HG03432 (cell line): ENCODE measurements around the gene TDRD7.

Experiments
- ATAC-seq: cut with Tn5 transposase; IDR thresholded peaks from one replicate; pipeline ENCODE4 v1.9.1; 2021; ENCODE audit warnings: mild to moderate bottlenecking, moderate library complexity; ENCODE audit not compliant: unreplicated experiment

The TDRD7 gene

DNA sequence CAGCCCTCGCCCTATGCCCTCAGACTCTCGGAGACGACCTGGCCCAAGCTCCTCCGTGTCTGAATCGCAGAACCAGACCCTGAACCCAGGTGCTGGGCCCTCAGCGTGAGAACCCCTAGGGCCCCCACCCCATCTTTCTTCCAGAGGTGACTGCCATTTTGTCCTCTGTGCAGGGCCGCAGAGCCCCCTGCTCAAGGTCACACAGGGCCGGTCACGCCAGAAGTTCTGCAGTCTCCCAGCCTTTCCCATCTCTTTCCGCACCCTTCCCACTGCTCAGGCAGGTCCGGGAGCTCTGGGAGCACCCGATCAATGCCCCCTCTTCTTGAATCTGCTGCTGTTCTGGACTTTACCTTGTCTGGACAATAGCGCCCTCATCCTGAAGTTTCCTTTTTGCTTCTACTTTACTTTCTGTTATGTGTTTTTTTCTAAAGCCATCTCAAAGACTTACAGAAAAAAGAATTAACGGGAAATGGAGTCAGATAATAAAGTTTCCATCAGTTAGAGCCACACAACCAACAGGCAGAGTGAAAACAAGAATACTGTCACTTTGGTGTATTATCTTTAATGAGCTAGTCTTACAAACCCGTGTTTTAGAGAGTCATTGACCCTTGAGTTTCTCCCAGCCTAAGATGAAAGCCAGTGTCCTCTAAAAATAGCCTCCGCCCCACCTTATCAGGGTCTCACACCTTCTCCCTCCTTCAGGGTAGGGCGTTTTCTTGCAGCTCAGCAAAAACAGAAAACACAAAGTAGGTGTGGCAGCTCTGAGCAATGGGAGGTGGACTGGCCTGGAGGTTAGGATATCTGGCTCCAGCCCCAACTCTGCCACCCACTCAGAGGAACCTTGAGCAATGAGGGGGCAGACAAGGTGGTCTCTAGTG, 91.3 kb downstream of the TDRD7 start:
- ATAC-seq = no peak

DNA sequence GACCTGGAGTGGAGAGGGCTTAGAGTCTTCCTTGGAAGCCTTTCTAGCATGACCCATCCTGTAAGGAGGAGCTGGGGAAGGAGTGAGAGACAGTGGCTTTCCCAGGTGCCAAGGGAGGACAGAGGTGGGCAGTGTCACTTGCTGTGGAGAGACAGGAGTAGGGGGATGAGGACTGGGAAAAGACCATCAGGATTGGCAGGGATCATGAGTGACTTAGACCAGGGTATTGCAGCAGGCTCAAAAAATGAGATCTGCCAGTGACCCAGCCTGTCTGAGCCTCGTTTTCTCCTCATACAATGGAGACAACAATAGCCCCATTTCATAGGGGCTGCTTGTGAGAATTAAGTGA, 91.9 kb downstream of the TDRD7 start:
- ATAC-seq = no peak

DNA sequence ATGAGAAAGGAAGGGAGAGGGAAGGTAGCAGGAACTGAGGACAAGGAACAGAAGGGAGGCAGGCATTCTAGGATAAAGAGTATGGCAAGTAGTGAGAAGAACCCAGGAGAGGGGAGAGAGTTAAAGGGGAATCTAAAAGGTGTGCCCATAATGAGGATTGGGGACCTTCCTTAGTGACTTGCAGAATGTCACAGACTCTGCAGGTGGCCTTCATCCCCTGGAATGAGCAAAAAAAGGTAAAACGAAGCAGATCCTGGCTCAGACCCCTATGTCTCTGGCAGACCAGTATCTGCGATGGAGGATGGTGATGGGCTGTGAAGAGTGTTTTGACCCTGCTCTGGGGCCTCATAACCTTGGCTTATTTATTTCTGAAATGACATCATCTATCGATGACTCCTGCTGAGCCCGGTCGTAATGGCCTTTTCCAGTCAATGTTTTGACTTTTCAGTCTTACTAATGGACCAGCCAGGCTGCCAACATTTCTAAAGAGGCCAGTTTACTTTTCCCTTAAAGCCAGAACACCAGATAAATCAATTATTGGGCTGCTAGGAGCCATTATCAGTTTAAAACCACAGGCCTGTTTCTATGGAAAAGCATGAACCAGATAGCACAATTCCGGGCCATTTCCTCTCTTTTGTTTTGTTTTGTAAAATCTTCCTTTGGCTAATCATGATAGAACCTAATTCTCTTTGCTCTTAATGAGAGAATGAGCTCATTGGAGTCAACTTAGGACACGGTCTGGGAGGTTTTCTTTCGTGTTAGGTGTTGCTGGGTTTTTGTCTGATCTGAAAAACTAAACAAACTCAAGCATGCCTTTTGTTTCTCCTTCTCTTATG, 92.7 kb downstream of the TDRD7 start:
- ATAC-seq = no peak

DNA sequence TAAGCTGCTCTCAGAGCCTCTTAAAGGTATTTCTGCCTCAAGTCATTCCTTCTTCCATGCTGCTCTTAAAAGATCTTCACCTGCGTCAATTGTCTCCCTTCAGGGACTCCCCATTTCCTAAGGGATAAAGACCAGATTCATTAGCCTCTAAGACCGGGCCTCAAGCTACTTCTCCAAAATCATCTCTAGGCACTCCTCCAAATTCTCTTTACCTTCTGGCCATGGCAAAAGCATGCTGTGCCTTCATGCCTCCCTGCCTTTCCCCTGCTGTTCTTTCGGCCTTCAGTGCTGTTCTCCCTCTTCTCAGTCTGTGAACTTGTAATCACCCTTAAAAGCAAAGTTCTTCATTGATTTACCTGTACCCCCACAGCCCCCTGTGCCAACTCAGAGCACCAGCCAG, 93.9 kb downstream of the TDRD7 start:
- ATAC-seq = no peak

DNA sequence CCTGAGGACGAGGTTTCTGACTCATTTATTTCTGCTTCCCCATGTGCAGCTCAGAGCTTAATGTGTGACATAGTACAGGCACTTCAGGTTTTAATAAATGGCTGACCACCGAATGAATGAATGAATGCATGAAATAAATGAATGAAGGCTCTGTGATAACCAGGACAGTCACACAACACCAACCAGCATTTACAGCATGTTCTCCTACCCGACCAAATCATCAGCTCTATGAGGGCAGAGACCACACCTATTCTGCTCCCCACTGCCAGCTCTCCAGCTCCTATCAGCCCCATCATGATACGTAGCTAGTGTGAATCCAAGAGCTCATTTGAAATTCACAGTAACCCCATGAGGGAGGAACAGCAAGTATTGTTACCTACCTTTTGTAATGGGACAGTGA, 94.4 kb downstream of the TDRD7 start:
- no peak for ATAC-seq

DNA sequence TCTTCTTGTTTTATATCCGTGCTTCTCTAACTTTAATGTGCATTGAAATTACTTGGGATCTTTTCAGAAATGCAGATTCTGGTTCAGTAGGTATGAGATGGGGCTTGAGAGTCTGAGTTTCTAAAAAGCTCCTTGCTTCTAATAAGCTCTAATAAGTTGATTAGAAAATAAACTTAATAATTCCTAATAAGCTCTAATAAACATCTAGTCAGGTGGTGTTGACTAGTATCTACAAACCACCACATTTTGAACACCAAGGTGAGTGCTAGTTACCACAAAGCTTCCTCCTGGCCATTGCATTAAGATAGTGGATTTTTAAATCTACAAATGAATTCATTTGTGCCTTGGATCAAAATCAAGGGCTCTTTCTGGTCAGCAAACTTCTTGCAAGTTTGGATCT, 94.9 kb downstream of the TDRD7 start:
- no peak for ATAC-seq

DNA sequence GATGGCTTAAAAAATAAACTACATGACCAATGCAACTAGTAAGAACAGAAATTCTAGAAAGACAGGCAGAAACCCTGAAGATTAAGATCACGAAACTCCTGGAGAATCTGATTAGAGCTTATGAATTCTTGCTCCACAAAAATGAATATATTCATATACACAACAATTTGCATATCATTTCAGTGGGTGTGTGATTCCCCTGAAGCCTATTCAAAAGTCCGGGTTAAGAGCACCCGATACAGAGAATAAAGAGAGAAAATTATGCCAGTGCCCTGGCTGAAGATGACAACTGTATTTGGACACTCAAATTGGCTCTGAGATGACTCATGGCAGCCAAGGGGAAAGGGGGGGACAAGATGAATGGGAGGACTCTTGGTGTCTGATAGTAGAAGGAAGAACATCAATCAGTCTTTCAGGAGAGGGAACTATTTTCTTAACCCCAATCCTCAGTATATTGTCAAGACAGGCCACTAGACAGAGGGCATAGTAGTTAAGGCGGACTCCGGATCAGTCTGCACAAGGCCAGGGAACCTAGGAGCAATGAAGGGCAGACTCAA, 95.6 kb downstream of the TDRD7 start:
- ATAC-seq = no peak

DNA sequence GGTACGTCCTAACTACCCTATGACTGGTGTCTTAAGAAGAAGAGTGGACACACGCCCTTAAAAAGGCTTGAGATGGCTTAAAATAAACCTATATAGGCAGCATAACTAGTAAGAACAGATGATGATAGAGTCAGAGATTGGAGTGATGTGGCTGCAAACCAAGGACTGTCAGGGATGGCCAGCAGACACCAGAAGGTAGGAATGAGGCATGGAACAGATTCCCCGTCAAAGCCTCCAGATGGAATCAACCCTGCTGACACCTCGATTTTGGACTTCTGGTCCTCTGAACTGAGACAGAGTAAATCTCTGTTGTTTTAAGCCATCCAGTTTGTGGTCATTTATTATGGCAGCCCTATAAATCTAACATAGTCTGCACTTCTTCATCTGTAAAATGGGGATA, 97.0 kb downstream of the TDRD7 start:
- ATAC-seq = no peak

DNA sequence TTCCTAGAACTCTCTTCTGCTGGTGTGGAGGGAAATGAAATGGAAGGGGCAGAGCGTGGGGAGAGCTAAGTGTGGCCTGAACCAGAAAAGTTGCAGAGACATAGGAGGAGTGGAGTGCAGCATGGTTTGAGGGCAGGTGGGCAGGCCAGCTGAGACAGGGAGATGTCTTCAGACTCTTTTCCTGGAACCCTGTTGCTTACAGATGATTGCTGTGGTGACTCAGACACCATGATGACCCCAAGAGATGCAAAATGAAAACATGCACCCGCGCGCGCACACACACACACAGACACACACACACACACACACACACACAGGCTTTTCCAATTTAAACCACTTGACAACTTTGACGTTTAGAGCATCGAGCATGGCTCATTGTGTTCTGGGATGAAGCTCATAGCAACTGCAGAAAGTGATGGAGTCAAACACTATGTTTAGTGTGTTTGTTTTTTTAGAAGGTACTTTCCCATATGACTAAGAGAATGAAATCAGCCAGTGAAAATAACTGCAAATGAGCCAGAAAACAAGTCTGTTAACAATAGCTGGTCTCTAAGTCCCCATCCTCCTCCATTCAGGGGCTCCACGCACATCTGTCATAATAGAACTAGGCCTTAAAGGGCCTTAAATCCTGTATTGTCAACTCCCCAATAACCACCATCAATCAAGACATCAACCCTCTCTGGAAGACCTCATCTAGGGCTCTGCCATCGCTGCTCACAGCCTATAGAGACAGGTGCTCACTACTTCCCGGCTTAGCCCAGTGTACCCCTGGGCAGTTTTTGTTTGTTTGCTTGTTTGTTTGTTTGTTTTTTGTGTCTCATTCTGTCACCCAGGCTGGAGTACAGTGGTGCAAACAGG, 99.1 kb downstream of the TDRD7 start:
- ATAC-seq = peak; percentile 79

DNA sequence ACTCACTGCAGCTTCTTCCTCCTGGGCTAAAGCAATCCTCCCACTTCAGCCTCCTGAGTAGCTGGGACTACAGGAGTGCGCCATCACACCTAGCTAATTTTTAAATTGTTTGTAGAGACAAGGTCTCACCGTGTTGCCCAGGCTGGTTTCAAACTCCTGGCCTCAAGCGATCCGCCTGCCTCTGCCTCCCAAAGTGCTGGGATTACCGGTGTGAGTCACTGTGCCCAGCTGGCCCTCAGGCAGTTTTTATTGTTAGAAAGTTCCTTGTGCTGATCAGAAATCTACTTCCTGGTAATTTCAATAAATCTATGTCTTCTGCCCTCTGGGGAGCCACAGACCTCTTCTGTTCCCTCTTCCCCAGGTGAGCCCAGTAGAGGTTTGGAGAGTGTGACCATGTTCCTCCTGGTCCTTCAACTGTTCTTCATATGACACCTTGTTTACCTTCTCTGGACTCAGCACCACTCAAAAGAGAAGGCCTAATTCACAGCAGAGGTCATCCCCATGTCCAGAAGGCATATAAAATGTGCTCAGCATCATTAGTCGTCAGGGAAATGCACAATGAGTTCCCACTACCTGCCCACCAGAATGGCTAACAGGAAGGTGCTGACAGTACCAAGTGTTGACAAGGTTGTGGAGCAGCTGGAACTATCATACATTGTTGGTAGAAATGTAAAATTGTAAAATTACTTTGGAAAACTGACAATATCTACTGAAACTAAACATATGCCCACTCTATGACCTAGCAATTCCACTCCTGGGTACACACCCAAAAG, 99.9 kb downstream of the TDRD7 start:
- ATAC-seq = peak; percentile 12

DNA sequence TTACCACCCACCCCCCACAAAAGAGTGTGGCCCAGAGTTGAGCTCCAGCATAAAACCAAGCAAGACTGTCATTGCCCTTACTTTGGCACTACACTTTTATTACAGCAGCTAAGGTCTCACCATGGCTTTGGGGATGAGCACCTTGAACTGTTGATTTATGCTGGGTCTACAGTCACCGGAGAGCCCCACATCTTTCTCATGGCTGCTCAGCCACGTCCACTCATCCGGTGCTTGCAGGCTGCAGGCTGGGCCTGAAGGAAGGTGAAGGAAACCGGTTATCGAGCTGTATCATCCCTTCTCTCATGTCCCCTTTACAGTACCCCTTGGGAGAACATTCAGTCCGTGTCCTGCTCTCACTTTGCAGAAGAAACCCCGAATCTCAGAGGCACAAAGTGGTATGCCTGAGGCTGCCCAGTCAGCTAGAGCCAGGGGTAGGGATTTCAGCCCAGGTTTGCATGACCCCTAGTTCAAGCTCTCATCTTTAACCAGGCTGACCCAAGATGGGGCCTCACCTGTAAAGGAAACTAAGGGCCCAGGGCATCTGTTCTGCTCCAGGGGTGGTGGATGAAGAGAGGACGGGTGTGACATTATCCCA, 101.2 kb downstream of the TDRD7 start:
- ATAC-seq = no peak

DNA sequence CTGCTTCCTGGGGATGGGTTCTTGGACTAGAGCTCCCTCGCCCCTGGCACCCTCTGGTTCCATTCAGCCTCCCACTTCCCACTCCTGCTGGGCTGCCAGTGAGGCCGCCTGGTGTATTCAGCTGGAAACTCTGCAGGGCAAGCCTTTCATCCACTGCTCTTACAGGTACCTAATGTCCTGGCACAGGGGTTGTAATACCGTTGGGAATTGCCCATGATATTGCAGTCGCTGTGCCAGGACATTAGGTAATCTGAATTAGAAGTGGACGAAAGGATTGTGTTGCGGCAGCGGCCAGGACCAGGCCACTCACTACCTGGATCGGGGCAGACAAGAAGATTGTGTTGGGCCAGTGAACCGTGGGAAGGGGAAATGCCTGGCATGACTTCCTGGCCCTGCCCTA, 102.6 kb downstream of the TDRD7 start:
- ATAC-seq = no peak

DNA sequence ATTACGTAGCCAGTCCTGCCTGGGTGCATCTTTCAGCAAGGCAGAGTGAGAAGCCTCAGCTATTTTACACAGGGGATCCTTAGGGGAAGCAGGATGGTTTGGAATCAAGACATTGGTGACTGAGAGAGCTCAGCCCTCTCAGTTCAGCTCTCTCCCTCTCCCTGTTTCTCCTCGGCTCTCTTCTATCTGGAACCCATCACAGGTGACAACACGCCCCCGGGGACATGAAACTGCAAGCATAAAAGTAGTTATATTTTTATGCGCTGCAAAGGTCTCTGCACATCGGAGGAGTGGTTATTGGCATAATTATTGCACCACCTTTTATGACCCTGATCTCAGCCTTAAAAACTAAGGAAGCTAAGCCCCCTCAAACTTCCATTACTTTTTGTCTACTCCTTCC, 103.8 kb downstream of the TDRD7 start:
- ATAC-seq = no peak

DNA sequence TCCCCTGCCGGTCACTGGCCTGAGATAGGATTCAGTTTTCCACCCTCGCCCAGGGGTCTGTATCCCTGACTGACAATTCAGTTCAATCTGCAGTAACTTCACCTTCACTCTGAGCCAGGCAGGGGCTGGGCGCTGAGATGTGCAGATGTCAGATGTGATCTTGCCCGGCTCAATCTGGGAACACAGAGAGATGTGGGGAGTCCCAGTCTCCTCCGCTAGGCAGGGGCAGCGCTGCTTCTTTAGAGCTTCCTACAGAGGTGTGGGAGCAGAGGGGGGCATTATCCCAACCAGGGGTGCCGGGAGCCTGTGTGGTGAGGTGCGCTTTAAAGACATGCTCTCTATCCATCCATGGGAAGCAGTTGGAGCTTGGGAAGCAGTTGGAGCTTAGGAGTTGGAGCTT, 104.2 kb downstream of the TDRD7 start:
- no peak for ATAC-seq

DNA sequence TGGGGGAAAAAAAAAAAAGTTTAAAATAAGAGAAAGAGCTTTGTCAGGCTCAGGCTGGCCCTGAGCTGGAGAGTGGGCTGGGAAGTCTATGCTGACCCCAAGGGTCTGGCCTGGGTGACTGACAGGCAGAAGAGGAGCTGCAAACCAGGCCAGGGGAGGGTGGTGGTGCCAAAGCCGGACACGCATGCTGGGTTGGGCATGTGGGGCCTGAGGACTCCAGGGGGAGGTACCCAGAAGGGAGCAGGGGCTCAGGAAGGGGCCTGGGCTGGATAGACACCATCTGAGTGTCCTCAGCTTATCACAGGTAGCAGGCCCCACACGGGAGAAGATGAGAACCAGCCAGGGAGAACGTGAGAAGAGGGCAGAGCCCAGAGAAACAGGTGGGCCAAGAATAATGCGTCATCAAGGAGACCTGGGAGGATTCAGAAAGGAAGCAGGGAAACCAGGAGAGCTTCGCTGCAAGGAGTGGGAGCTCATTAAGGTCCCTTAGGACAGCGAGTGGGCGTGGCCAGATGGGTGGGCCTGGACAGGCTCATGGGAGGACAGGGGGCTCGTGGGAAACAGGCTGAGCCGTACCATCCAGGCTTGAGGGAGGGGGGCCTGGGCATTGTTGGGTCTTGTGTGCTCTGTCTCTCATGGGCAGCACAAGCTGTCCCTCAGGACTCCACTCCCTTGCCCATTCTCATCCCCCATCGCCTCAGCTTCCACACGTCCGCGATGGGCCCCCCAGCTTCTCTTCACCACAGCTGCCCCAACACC, 105.6 kb downstream of the TDRD7 start:
- ATAC-seq = no peak

DNA sequence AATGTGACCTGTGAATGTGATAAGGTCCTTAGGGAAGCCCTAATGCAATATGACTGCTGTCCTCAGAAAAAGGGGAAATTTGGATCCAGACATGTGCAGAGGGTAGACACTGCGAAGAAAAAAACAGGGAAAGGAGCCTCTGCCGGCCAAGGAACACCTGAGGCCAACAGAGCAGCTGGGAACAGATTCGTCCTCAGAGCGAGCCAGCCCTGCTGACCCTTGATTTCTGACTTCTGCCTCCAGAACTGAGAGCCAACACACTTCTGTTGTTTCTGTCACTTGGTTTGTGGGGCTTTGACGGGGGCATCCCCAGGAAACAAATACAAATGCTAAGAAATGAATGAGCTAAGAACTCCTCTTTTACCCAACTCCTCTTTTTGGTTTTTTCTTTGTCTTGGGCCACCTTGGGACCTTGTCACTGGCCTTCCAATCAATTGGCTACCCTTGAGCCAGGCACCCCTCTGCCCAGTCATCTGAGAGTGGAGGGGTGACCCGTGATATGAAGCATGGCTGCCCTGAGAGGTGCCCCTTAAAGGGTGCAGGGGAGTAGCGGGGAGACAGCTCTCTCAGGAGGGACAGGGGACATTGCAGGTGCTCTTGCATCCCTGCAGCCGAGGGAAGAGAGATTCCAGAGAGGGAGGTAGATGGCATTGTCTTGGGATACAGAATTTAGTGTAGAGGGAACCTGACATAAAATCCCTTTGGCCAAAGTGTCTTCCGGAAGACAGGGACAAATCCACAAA, 106.4 kb downstream of the TDRD7 start:
- no peak for ATAC-seq

DNA sequence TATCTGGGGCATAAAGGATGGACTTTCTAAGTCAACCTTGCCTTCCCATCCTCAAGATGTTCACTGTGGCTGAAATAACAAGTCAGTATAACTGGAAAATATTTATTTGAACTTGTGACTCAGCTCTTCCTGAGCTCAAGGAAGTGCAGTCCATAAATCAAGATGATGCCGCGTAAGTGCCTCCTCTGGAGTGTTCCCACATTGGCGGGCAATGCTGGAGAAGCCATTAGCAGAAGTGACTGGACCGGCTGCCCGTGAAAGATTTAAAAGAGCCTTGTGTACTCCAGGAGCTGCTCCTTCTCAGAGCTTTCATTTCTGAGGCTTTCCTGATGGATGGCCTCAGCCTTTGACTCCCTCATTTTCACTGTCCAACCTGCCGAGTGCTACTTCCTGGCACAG, 107.0 kb downstream of the TDRD7 start:
- no peak for ATAC-seq

DNA sequence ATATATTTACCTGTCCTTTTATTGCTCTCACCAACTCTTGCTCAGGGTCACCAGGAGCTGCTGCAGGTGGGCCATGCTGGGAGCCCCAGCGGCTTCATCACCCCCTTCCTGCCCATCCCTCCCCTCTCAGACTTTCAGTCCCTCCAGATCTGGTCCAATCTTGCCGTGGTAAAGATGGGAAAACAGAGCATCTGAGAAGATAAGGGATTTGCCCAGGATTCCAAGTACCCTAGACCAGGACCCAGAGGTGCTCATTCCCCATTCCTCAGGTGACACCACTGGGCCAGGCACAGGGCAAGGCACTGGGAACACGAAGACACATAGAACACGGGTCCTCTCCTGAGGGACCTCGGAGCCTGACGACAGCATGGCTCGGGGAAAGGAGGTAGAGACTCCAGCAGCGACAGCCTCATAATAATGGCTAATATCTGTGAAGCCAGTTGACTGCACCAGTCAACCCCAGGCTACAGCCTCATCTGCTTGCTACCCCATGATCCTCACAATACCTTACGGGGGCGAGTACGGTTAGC, 107.6 kb downstream of the TDRD7 start:
- ATAC-seq = no peak
